ENCODE data around the gene RBMXL3.
"Not testable (repeated sequence)": the region's sequence is repeated elsewhere in the genome, so short reads cannot be mapped to it uniquely, and the experiment has no call there.

The RBMXL3 gene

DNA sequence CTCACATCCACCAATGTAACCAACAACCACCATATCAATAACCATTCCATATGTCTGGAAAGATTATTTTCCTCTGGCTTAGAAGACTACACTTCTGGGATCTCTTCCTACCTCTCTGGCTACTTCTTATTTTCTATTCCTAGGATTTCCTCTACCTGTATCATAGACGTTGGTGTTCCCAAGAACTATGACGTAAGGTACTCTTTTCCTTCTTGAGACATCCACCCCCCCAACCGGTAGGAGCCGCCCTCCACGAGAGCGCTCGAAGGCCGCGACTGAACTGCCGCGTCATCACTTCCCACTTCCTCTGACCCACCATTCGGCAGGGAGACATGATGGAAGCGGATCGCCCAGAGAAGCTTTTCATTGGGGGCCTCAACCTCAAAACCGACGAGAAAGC lies at the start of gene RBMXL3:
Gene RBMXL3, plus strand, starts transcription at position 301 of the 400 bp plus-strand sequence. Its CDS starts 32 bp downstream, at position 333.
- no peak for DNase-seq

DNA sequence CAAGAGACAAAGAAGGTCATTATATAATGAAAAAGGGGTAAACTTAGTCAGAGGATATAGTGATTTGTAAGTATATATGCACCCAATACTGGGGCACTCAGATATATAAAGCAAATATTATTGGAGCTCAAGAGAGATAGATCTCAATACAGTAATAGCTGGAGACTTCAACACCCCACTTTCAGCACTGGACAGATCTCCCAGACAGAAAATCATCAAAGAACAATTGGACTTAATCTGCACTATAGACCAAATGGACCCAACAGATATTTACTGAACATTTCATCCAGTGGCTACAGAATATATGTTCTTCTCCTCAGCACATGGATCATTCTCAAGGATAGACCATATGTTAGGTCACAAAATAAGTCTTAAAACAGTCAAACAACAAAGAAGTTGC lies 47.2 kb upstream of the RBMXL3 start:
- no peak for DNase-seq

DNA sequence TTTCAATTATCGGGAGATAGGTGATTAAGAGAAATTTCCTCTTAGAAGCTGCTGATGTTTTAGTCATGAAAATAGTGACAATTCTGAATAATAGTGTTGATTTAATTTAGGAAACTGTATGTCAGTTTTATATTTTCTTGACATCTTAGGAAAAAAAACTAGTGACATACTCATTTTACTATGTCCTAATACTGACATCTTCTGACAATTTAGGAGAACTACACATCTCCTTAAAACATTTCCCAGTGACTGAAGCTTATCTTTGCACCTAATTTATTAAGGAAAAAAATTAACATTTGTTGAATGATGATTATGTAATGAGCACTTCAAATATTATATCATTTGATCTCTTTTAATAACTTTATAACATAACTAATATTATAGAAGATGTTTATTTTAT lies 42.0 kb upstream of the RBMXL3 start:
- DNase-seq, result no peak

DNA sequence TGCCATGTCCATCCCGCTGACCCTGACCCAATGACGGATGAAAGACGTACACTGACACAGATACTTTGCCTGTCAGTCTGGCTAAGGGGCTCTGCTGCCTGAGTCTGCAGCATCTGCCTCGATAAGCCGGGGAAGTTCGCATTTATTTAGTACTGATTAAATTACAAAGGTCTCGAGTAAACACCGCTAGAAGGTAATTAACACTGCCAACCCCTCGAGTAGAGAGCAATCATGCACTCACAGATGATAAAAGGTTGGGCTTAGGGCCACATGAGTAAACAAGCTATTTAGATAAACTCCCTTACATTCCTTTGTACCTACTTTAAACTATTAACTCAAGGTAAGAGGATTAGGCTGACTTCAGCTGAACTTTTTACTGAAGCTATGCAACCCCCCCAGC lies 16.0 kb upstream of the RBMXL3 start:
- DNase-seq, result no peak

DNA sequence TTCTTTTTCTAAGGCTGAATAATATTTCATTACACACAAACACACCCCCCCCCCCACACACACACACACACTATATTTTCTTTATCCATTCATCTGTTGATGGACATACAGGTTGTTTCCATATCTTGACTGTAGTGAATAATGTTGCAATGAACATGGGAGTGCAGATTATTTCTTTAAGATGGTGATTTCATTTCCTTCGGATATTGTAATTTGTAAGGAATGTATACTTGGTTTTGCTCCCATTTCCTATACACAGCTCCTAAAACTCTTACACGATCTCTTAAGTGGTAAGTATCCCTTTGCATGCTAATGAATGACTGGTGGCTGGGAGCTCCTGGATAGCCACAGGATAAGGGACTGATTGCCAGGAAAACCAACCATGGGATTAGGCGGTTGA lies 14.7 kb upstream of the RBMXL3 start:
- DNase-seq, result no peak

DNA sequence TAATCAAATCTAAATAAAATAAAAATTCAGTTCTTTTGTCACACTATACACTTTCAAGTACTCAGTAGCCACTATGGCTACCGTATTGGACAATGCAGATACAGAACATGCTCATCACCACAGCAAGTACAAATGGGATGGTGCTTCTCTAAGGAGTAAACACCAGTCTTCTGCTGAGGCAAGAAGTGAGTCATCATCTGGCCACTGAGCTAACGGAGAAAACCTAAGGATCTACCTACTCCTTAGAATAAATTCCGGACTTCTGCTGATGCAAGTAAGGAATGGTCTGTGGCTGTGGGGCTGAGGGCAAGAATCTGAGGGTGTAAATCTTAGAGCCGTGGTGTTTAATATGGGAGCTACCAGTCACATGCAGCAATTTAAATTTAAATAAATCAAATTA lies 11.3 kb upstream of the RBMXL3 start:
- no peak for DNase-seq

DNA sequence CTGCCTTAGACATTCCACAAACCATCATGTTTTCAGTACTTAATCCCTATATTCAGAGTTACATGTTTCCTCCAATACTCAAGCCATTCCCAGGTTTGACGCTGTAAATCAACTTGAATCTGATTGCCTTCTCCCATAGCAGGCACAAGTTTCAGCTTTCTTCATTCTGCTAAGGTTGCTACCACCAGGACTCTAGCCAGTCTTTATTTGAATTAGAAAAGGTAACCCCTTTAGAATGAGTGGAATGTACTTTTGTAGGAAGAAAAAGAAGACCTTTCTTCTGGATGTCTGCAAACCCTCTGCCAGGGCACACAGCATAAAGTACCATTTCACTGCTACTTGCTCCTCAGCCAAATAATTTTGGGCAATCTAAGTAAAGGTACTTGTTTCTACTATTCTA lies 10.7 kb upstream of the RBMXL3 start:
- DNase-seq, result no peak

DNA sequence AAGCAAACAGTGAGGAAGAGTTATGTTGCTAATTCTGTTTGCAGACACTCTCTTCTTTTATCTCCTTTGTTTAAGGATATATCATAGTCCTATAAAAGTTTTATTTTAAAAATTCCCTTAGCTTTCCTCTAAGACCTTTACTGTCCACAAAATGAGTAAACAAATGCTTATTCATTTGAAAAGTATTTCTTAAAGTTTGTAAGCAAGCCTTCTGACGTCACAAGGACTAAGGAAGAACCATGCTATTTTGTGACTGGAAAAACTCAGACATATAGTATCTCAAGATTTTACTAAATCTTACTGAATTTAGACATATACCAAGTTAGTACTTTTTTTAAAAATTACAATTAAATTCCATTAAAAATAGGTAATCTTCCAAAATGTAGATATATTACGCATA lies 5.2 kb upstream of the RBMXL3 start:
- DNase-seq, result no peak

DNA sequence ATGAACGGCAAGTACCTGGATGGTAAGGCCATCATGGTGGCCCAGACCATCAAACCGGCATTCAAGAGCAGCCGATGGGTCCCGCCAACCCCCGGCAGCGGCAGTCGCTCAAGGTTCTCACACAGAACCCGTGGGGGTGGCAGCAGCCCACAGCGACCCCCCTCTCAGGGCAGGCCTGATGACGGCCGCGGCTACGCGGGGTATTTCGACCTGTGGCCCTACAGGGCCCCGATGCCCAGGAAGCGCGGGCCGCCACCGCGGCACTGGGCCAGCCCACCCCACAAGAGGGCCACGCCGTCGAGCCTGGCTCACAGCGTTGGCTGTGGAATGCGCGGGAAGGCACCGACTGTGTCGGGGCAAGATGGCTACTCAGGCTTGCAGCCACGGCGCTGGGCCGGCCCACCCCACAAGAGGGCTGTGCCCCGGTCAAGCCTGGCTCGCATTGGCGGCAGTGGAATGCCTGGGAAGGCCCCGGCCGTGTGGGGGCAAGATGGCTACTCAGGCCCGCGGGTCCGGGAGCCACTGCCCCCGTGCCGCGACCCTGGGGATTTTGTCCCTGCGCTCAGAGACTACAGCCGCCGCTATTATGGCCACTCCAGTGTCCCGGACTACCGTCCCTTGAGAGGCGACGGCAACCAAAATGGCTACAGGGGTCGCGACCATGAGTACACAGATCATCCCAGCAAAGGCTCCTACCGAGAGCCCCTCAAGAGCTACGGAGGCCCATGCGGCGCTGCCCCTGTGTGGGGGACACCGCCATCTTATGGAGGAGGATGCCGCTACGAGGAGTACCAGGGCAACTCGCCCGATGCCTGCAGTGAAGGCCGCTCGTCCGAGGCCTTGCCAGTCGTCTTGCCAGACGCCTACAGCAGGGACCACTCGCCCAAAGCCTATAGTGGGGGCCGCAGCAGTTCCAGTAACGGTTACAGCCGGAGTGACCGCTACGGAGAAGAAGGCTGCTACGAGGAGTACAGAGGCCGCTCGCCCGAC lies 731 bp downstream of the RBMXL3 start:
- no peak for DNase-seq

DNA sequence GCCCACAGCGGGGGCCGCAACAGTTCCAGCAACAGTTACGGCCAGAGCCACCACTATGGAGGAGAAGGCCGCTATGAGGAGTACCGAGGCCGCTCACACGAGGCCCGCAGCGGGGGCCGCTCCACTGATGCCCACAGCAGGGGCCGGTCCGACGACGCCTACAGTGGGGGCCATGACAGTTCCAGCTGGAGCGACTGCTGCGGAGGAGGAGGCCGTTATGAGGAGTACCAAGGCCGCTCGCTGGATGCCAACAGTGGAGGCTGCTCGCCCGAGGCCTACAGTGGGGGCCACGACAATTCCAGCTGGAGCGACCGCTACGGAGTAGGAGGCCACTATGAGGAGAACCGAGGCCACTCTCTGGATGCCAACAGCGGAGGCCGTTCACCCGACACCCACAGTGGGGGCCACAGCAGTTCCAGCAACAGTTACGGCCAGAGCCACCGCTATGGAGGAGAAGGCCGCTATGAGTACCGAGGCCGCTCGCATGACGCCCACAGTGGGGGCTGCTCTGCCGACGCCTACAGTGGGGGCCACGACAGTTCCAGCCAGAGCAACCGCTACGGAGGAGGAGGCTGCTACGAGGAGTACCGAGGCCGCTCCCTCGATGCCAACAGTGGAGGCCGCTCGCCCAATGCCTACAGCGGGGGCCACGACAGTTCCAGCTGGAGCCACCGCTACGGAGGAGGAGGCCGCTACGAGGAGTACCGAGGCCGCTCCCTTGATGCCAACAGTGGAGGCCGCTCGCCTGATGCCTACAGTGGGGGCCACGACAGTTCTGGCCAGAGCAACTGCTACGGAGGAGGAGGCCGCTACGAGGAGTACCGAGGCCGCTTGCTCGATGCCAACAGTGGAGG lies 1.7 kb downstream of the RBMXL3 start:
- DNase-seq, result no peak

DNA sequence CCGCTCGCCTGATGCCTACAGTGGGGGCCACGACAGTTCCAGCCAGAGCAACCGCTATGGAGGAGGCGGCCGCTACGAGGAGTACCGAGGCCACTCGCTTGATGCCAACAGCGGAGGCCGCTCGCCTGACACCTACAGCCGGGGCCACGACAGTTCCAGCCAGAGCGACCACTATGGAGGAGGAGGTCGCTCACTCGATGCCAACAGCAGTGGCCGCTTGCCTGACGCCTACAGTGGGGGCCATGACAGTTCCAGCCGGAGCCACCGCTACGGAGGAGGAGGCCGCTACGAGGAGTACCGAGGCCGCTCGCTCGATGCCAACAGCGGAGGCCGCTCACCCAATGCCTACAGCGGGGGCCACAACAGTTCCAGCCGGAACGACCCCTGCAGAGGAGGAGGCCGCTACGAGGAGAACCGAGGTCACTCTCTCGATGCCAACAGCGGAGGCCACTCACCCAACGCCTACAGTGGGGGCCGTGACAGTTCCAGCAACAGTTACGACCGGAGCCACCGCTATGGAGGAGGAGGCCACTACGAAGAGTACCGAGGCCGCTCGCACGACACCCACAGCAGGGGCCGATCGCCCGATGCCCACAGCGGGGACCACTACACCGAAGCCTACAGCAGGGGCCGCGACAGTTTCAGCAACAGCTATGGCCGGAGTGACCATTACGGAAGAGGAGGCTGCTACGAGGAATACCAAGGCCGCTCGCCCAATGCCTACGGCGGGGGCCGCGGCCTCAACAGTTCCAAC lies 2.5 kb downstream of the RBMXL3 start:
- DNase-seq, result no peak

DNA sequence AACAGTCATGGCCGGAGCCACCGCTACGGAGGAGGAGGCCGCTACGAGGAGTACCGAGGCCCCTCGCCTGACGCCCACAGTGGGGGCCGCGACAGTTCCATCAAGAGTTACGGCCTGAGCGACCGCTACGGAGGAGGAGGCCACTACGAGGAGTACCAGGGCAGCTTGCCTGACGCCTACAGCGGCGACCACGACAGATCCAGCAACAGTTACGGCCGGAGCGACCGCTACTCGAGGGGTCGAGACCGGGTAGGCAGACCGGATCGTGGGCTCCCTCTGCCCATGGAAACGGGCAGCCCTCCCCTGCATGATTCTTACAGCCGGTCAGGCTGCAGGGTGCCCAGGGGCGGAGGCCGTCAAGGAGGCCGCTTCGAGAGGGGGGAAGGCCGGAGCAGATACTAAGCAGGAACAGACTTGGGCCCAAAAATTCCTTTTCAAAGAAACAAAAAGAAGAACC lies 3.1 kb downstream of the RBMXL3 start:
- no peak for DNase-seq

DNA sequence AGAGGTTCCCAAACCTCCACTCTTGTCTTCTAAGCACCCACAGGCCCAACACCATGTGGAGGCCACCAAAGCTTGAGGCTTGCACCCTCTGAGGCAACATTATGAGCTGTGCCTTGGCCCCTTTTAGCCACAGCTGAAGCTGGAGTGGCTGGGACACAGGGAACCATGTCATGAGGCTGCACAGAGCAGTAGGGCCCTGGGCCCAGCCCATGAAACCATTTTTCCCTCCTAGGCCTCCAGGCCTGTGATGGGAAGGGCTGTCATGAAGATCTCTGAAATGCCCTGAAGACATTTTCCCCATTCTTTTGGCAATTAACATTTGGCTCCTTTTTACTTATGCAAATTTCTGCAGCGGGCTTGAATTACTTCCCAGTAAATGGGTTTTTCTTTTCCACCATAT lies 14.8 kb downstream of the RBMXL3 start:
- DNase-seq, result no peak

DNA sequence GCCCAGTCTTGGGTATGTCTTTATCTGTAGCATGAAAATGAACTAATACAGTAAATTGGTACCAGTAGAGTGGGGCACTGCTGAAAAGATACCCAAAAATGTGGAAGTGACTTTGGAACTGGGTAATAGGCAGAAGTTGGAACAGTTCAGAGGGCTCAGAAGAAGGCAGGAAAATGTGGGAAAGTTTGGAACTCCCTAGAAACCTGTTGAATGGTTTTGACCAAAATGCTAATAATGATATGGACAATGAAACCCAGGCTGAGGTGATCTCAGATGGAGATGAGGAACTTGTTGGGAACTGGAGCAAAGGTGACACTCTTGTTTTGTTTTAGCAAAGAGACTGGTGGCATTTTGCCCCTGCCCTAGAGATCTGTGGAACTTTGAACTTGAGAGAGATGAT lies 20.3 kb downstream of the RBMXL3 start:
- DNase-seq, result not testable (repeated sequence)

DNA sequence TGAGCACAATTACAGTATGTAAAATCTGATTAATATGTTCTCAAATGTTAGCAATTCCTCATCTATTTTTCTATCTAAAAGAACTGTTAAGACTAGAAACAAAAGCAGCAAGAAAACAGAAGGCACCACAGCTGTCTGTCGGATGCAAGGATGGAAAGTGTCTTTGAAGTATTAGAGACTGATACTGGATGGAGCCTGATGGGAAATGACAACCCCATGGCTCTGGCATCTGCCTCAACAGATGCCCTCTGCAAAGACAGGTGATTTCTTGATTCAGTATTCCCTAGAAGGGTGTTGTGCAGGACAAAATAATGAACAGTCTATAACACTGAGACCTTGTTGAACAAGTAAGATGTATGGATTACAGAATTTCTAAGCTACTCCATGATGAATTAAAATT lies 24.9 kb downstream of the RBMXL3 start:
- DNase-seq, result no peak

DNA sequence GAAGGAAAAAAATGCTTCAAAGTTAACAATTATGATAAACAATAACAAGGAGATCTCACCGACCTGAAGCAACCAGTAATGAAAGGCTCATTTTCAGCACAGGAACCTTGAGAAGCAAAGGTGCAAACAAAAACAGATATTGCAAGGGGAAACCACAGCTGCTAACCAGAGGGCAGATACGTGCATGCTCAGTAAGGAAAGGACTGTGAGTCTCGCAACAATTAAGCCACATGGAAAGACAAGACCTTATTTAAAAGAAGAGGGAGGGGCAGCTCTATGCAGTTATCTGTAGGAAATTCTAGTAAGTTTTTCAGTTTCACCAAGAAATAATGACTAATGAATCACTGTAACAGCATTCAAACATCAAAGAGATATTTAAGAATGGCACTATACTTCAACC lies 25.4 kb downstream of the RBMXL3 start:
- no peak for DNase-seq

DNA sequence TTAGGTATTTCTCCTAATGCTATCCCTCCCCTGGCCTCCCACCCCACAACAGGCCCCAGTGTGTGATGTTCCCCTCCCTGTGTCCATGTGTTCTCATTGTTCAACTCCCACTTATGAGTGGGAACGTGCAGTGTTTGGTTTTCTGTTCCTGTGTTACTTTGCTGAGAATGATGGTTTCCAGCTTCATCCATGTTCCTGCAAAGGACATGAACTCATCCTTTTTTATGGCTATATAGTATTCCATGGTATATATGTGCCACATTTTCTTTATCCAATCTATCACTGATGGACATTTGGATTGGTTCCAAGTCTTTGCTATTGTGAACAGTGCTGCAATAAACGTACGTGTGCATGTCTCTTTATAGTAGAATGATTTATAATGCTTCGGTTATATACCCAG lies 28.1 kb downstream of the RBMXL3 start:
- not testable (repeated sequence) for DNase-seq

DNA sequence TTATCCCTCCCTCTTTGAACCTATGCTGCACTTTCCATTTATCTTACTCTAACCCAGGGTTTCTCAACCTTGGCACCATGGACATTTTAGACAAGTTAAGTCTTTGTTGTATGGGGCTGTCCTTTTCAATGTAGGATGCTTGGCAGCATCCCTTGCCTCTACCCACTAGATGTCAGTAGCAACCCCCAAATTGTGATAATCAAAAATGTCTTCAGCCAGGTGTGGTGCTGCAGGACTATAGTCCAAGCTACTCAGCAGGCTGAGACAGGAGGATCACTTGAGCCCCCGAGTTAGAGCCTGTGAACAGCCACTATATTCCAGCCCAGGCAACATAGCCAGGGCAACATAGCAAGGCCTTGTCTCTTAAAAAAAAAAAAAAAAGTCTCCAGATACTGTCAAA lies 37.7 kb downstream of the RBMXL3 start:
- DNase-seq, result no peak

DNA sequence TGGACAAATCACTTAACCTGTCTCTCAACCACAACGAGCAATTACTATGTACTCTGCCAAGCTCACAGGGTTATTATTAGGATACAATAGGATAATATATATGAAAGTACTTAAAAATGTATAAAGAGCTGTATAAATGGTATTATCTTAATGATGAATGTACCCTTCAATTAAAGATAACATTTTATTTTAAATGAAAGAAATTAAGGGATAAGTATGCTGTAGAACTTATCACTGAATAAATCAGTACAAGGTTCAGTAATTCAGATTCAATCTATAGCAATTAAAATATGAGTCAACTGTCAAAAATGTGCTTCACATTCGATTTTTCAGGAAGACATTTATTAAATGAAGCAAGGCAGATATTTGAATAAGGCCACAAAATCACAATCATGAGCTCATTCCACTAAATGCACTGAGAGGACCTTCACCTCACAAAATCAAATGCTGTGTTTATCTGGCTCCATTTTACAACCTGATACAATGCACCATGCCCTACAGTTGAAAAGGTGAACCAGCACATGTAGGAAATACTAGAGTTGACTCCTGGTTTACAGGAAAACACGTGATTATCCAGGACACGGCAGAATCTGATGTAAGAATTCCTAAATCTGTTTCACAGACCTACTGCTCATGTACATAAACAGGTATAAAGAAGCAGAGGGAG lies 40.3 kb downstream of the RBMXL3 start:
- no peak for DNase-seq

DNA sequence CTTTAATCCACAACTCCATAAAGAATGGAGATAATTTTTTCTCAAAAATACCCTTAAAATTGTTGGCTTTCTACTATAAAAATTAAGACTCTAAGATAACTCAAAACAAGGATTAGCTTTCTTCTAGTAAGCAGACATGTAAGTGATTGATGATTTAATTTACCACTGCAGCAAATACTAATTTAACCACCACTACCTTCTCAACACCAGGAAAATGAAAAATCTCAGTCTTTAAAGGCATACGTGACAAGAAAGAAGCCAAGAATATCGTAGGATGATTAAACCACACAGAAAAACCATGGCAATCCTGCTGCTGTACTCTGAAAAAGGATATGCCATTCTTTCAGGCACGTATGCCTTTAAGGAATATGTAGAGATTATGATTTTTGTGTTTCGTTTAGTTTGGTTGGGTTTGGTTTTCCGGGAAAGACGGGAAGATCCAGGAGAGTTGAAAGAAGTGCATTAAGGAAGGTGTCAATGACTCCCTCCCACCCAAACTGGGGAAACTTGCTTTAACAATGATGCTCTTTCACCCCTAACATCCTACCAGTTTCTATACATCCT lies 43.8 kb downstream of the RBMXL3 start:
- DNase-seq, result no peak

DNA sequence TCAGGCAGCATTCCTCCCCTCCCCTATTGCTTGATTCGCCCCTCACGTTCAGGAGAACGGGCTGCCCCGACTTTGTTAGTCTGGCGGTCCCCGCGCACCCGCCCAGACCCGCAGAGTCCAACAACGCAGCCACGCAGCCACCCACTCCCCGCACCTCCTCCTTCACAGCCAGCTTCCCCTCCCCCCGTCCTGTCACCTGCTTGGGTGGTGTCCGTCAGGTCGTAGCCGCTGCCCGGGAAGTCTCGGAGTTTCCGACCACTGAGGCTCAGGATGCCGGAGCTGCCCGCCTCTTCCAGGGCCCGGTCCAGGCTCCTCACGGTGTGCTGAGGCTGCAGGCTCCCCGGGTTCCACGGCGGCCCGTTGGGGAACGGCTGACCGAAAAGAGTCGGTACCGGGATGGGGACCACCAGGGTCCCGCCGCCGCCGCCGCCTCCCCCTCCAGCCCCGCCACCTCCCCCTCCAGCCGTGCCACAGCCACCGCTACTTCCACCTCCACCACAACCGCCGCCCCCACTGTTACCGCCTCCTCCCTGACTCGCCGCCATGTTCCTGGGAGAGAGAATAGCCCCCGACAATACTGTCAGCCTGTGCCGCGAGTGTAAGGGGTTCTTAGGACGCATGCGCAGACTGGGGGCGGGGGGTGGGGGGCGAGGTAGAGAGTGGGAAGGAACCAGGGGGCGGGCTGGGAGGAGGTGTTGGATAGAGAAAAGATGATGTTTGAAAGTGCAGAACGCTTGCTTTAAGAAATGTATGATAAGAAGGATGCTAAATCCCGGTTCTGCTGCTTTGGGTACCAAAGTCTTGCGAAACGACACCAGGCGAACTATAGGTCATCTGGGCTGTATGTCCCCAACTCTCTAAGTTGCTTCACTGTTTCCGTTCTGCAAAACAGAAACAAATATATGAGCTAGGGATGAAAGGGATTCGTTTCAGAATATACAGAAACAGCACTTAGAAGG lies 44.6 kb downstream of the RBMXL3 start, which contains the start of gene LRCH2:
Gene LRCH2, minus strand, starts transcription at position 600 of the 959 bp plus-strand sequence. Its CDS starts 55 bp downstream, at position 545.
- DNase-seq, result no peak

All from stimulated activated CD8-positive, alpha-beta memory T cell treated with anti-CD3 and anti-CD28 coated beads, Interleukin-4, amount 100 ng/mL, for 48 hours (primary cell).